ENCODE data around the gene DYNLT1. TPM values are rescaled to one million over a fixed set of nuclear protein-coding genes. Genes with fewer than 3 reads are reported as not detected.

The DYNLT1 gene
- total and polyA plus RNA-seq, 3 donors from 2014 or later = 165 to 319 (median 200) TPM

DNA sequence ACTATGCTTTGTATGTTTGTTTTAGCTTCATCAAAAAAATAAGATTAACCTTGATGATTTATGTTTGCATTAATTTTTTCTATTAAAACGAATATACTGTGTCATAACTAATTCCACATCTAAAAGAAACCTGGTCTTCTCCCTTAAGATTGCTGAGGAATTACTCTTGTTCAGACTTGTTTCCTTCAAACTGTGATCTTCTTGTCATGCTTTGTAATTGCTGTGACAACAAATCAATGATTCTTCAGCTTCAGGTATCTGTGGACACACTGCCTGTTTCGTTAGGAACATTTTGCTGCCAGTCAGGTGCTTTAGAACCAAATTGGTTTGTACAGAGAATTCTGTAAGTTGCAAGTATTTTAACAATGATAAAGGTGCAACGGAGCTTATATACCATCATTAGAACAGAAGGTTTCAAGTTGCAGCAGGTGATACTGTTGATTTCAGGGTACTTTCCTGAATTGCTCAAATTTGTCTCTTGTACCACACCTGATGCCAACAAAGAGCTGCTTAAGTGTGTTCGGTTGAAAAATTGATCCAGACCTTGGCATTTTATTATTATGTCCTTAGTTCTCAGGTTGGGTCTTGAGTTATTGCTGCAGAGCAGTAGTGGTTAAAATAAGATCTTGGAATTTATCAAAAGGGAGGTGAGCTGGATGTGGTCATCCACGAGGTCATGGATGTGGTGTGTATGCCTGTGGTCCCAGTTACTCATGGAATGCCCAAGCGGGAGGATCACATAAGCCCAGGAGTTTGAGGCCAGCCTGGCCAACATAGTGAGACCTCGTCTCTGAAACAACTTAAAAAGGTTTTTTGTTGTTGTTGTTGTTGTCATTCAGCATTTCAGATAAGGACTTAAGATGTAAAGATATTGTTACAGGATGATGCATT is 24.8 kb upstream of the DYNLT1 start:
- Histone ChIP-seq H3K9me3 (no peaks in the 10 kb centered on the region), H3K4me3 (no peak overlapping the region), H3K27ac (no peak overlapping the region), H3K27me3 (no peaks in the 10 kb centered on the region), H3K4me1 (no peaks in the 10 kb centered on the region), H3K36me3 (ENCODE audit: low read depth, missing control alignments) (no peaks in the 10 kb centered on the region)
- intact Hi-C loops (cut with DNase I; ENCODE audit: low total_unique reads) = no loop called here
- no peak for DNase-seq
- no peak for TF ChIP-seq POLR2A (IDR thresholded peaks at IDR 0.05)
- WGBS, 2 donors = 87 to 90% methylated on average over 7 of the region's 7 CpGs

DNA sequence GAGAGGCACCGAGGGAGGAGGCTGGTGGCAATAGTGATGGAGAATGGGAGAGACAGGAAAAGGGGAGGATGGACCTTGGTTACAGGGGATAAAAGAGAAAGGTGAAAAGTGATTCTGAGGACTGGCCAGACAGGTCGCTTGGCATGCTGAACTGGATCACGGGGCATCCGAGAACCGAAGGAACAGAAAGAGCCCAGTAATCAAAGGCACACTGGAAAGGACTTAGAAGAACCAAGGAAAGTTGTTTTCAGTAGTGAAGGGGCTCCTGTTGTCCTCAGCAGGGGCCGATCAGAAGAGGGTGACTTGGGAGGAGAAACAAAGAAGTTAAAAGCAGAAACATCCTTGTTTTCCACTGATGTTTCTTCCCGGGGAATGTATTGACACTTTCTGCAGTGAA is 24.2 kb upstream of the DYNLT1 start:
- no peaks in the 10 kb centered on the region for H3K27me3 ChIP-seq
- H3K27ac ChIP-seq = no peak overlapping the region
- H3K4me1 ChIP-seq = no peaks in the 10 kb centered on the region
- no peak for DNase-seq
- 83 to 89% methylated on average over 7 of the region's 7 CpGs for WGBS, 2 donors
- TF ChIP-seq POLR2A (IDR thresholded peaks at IDR 0.05) = no peak
- TF ChIP-seq, protein P1, sequence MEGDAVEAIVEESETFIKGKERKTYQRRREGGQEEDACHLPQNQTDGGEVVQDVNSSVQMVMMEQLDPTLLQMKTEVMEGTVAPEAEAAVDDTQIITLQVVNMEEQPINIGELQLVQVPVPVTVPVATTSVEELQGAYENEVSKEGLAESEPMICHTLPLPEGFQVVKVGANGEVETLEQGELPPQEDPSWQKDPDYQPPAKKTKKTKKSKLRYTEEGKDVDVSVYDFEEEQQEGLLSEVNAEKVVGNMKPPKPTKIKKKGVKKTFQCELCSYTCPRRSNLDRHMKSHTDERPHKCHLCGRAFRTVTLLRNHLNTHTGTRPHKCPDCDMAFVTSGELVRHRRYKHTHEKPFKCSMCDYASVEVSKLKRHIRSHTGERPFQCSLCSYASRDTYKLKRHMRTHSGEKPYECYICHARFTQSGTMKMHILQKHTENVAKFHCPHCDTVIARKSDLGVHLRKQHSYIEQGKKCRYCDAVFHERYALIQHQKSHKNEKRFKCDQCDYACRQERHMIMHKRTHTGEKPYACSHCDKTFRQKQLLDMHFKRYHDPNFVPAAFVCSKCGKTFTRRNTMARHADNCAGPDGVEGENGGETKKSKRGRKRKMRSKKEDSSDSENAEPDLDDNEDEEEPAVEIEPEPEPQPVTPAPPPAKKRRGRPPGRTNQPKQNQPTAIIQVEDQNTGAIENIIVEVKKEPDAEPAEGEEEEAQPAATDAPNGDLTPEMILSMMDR (IDR thresholded peaks at IDR 0.05) = no peak
- H3K36me3 ChIP-seq (ENCODE audit: low read depth, missing control alignments) = no peaks in the 10 kb centered on the region
- no peak overlapping the region for H3K4me3 ChIP-seq
- intact Hi-C loops (cut with DNase I; ENCODE audit: low total_unique reads) = no loop called here
- no peaks in the 10 kb centered on the region for H3K9me3 ChIP-seq

DNA sequence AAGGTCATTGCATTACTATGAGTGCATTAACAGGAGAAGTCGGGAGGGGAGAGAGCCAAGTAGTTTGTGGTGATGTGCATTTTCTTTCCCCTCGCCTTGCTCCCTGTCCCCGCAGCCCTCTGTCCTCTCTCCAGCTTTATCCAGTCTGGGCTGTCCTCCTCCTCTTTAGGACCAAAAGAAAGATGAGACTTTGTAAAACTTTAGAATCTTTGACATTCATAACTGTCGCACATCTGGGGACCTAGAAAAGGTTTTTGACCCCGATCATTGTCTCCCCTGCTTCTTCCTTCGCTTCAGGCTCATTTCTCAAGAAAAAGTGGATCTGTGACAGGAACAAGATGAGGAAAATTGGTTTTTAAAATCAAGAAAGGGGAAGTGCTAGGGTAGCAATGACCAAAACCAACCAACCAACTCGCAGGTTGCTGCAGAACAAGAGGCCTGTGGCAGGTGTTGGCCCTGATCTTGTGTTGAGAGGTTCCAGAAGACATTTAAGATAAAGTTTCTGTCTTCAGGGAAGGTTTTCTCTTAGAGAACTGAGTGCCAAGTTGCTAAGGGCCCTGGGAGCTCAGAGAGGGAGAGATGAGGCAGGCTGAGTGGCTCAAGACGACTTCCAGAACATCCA is 22.9 kb upstream of the DYNLT1 start:
- no peaks in the 10 kb centered on the region for H3K36me3 ChIP-seq (ENCODE audit: low read depth, missing control alignments)
- peaks cover 3% of the 10 kb centered on the region for H3K4me1 ChIP-seq
- H3K27me3 ChIP-seq = no peaks in the 10 kb centered on the region
- TF ChIP-seq POLR2A (IDR thresholded peaks at IDR 0.05) = no peak
- TF ChIP-seq, protein P1 (IDR thresholded peaks at IDR 0.05) = no peak
- H3K4me3 ChIP-seq = no peak overlapping the region
- intact Hi-C loops (cut with DNase I; ENCODE audit: low total_unique reads) = no loop called here
- no peak overlapping the region for H3K27ac ChIP-seq
- no peaks in the 10 kb centered on the region for H3K9me3 ChIP-seq
- no peak for DNase-seq
- WGBS, 2 donors = 90 to 95% methylated on average over 8 of the region's 8 CpGs

DNA sequence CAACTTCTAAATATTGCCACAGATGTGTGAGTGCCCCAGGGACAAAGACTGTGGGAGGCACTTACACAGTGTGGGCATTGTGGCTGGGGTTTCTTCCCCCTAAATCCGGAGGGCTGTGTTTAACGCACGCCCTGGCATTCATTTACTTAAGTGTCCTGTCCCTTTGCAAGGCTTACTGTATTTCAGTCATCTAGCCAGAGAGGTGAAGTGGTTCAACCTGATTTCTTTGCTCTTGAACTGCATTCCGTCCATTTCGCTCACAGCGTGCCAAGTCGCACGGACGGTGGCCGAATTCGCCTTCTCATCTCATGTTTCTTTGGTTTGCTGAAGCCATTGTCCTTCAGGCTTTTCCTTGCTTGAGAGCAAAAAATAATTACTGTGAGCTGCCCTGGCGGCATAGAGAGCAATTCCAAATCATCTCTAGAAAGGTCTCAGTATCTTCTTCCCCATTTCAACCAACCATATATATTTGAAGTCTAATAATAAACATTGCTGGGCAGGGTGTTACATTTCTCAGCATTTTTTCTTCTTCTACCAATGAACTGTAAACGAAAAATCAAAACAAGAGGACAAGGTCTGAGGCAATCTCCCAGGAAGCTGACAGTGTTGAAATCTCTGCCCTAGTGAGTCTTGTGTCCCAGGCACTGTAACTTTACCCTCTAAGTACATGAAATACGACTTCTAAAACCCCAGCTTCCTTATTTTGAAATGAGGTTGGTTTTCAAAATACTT is 22.3 kb upstream of the DYNLT1 start:
- Histone ChIP-seq H3K9me3 (no peaks in the 10 kb centered on the region), H3K4me3 (no peak overlapping the region), H3K4me1 (peaks cover 3% of the 10 kb centered on the region), H3K36me3 (ENCODE audit: low read depth, missing control alignments) (no peaks in the 10 kb centered on the region), H3K27me3 (no peaks in the 10 kb centered on the region), H3K27ac (no peak overlapping the region)
- WGBS, 2 donors = 84 to 95% methylated on average over 14 of the region's 14 CpGs
- TF ChIP-seq, protein P1 (IDR thresholded peaks at IDR 0.05) = no peak
- no peak for TF ChIP-seq POLR2A (IDR thresholded peaks at IDR 0.05)
- DNase-seq = no peak
- intact Hi-C loops (cut with DNase I; ENCODE audit: low total_unique reads) = no loop called here

DNA sequence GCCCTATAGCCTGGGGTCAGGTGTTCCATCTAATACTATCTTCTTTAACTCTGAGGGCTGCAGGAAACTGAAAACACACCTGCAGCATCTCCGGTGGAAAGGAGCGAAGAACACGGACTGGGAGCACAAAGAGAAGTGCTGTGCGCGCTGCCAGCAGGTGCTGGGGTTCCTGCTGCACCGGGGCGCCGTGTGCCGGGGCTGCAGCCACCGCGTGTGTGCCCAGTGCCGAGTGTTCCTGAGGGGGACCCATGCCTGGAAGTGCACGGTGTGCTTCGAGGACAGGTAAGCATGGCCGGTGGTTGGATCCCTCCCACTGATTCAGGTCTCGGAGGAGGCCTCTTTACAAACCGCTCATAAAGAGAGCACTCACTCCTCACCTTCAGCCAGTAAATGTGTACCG is 20.8 kb upstream of the DYNLT1 start:
- H3K36me3 ChIP-seq (ENCODE audit: low read depth, missing control alignments) = no peaks in the 10 kb centered on the region
- H3K4me3 ChIP-seq = no peak overlapping the region
- TF ChIP-seq, protein P1 (IDR thresholded peaks at IDR 0.05) = no peak
- TF ChIP-seq POLR2A (IDR thresholded peaks at IDR 0.05) = no peak
- no peak for DNase-seq
- intact Hi-C loops (cut with DNase I; ENCODE audit: low total_unique reads) = no loop called here
- H3K9me3 ChIP-seq = no peaks in the 10 kb centered on the region
- WGBS, 2 donors = 90 to 95% methylated on average over 17 to 18 of the region's 18 CpGs
- H3K4me1 ChIP-seq = peaks cover 3% of the 10 kb centered on the region
- no peak overlapping the region for H3K27ac ChIP-seq
- H3K27me3 ChIP-seq = no peaks in the 10 kb centered on the region

All from testis (tissue), 3 donors.